Stimulated activated CD4-positive, alpha-beta T cell treated with anti-CD3 and anti-CD28 coated beads, Interleukin-12 subunit alpha, Interleukin-12 subunit beta, amount 100 ng/mL, for 4 hours (primary cell): ENCODE data around the gene TMEM123.

ENCODE experiments used
- DNase-seq: peaks from one replicate; pipeline ENCODE4 v3.0.0-alpha.2; 2020

TMEM123 gene

GRCh38 chr11:102470251-102470650, 17.7 kb upstream of the TMEM123 start:
- no peak for DNase-seq

GRCh38 chr11:102469196-102469821, 16.7 kb upstream of the TMEM123 start:
- DNase-seq = no peak

GRCh38 chr11:102468616-102469195, 16.1 kb upstream of the TMEM123 start:
- no peak for DNase-seq

GRCh38 chr11:102467853-102468580, 15.5 kb upstream of the TMEM123 start:
- DNase-seq = no peak

- no peak for DNase-seq
Measured at GRCh38 chr11:102467080-102467708, 14.6 kb upstream of the TMEM123 start.

- no peak for DNase-seq
Measured at GRCh38 chr11:102465696-102466095, 13.1 kb upstream of the TMEM123 start.

GRCh38 chr11:102464859-102465500, 12.4 kb upstream of the TMEM123 start:
- no peak for DNase-seq

GRCh38 chr11:102464037-102464436, 11.5 kb upstream of the TMEM123 start:
- DNase-seq = no peak

- DNase-seq = no peak
Measured at GRCh38 chr11:102462610-102463009, 10.0 kb upstream of the TMEM123 start.

- no peak for DNase-seq
Measured at GRCh38 chr11:102459393-102459792, 6.8 kb upstream of the TMEM123 start.

- no peak for DNase-seq
Measured at GRCh38 chr11:102458548-102458947, 6.0 kb upstream of the TMEM123 start.

GRCh38 chr11:102457865-102458264, 5.3 kb upstream of the TMEM123 start:
- no peak for DNase-seq

- no peak for DNase-seq
Measured at GRCh38 chr11:102457056-102457677, 4.6 kb upstream of the TMEM123 start.

- no peak for DNase-seq
Measured at GRCh38 chr11:102456381-102456780, 3.8 kb upstream of the TMEM123 start.

- no peak for DNase-seq
Measured at GRCh38 chr11:102453921-102454320, 1.4 kb upstream of the TMEM123 start.

- peak; percentile 33 for DNase-seq
Measured at GRCh38 chr11:102453302-102453695, 734 bp upstream of the TMEM123 start.

GRCh38 chr11:102451681-102452460, 694 bp downstream of the TMEM123 start:
- peak; percentile 64 for DNase-seq

GRCh38 chr11:102451041-102451680, 1.4 kb downstream of the TMEM123 start:
- no peak for DNase-seq

GRCh38 chr11:102449651-102450570, 2.7 kb downstream of the TMEM123 start:
- DNase-seq = no peak

GRCh38 chr11:102448869-102449224, 3.7 kb downstream of the TMEM123 start:
- no peak for DNase-seq
